Nephron (organoid): ENCODE data around the gene TSPAN2.

ENCODE experiments used
- H3K27ac Mint-ChIP-seq, 3 experiments: 2 replicates each; pipeline ENCODE4 v1.8.0; 2020; ENCODE audit warnings: mixed read lengths in 3 of 3, mild to moderate bottlenecking in 2 of 3, moderate library complexity in 1 of 3
- H3K27me3 Mint-ChIP-seq: 2 replicates; pipeline ENCODE4 v1.8.0; 2021; ENCODE audit warnings: low read depth, mild to moderate bottlenecking, moderate library complexity, mixed read lengths
- H3K36me3 Mint-ChIP-seq: 2 replicates; pipeline ENCODE4 v1.8.0; 2020; ENCODE audit warnings: low read depth, mixed read lengths
- H3K4me1 Mint-ChIP-seq: 2 replicates; pipeline ENCODE4 v1.8.0; 2020; ENCODE audit warnings: mixed read lengths
- H3K4me3 Mint-ChIP-seq, 3 experiments: 2 replicates each; pipeline ENCODE4 v1.8.0; 2020; ENCODE audit warnings: mild to moderate bottlenecking in 3 of 3, mixed read lengths in 3 of 3, moderate library complexity in 2 of 3
- H3K9me3 Mint-ChIP-seq: 2 replicates; pipeline ENCODE4 v1.8.0; 2020; ENCODE audit warnings: mixed read lengths
- TF ChIP-seq, protein P1 (sequence below), 3 experiments: fragments of 200-600 bp; sonication (generic); IDR thresholded peaks; one replicate each; pipeline ENCODE4 v1.5.0; 2021; ENCODE audit warnings: antibody characterized with exemption in 3 of 3; ENCODE audit not compliant: unreplicated experiment in 3 of 3

TSPAN2 gene

DNA sequence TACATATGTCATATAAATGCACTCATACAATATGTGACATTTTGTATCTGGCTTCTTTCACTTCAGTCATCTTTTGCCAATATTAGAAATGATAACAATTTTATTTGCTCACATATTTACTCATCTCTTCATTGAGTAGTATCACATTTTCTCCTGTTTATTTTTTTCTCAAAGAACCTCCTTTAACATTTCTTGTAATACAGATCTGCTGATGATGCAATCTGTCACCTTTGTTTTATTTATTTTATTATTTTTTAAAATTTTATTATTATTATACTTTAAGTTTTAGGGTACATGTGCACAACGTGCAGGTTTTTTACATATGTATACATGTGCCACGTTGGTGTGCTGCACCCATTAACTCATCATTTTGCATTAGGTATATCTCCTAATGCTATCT, 75.5 kb downstream of the TSPAN2 start:
- H3K36me3 Mint-ChIP-seq: no peaks in the 10 kb centered on the region
- peaks cover 4% of the 10 kb centered on the region for H3K9me3 Mint-ChIP-seq
- TF ChIP-seq, protein P1, sequence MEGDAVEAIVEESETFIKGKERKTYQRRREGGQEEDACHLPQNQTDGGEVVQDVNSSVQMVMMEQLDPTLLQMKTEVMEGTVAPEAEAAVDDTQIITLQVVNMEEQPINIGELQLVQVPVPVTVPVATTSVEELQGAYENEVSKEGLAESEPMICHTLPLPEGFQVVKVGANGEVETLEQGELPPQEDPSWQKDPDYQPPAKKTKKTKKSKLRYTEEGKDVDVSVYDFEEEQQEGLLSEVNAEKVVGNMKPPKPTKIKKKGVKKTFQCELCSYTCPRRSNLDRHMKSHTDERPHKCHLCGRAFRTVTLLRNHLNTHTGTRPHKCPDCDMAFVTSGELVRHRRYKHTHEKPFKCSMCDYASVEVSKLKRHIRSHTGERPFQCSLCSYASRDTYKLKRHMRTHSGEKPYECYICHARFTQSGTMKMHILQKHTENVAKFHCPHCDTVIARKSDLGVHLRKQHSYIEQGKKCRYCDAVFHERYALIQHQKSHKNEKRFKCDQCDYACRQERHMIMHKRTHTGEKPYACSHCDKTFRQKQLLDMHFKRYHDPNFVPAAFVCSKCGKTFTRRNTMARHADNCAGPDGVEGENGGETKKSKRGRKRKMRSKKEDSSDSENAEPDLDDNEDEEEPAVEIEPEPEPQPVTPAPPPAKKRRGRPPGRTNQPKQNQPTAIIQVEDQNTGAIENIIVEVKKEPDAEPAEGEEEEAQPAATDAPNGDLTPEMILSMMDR (IDR thresholded peaks at IDR 0.05; ENCODE audit: unreplicated experiment in 3 of 3): no peak
- H3K4me1 Mint-ChIP-seq: no peaks in the 10 kb centered on the region
- no peak overlapping the region for H3K27ac Mint-ChIP-seq
- H3K4me3 Mint-ChIP-seq: no peak overlapping the region
- H3K27me3 Mint-ChIP-seq: no peaks in the 10 kb centered on the region

DNA sequence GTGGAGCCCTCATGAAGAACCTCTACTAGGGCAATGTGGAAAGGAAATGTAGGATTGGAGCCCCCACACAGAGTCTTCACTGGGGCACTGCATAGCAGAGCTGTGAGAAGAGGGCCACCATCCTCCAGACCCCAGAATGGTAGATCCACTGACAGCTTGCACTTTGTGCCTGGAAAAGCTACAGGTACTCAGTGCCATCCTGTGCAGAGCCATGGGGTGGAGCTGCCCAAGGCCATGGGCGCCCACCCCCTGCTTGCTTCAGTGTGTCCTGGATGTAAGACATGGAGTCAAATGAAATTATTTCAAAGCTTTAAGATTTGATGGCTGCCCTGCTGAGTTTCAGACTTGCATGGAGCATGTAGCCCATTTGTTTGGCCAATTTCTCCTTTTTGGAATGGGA, 76.9 kb downstream of the TSPAN2 start:
- TF ChIP-seq, protein P1 (IDR thresholded peaks at IDR 0.05; ENCODE audit: unreplicated experiment in 3 of 3): no peak
- no peaks in the 10 kb centered on the region for H3K9me3 Mint-ChIP-seq
- H3K4me1 Mint-ChIP-seq: no peaks in the 10 kb centered on the region
- H3K27ac Mint-ChIP-seq: no peak overlapping the region
- H3K36me3 Mint-ChIP-seq: no peaks in the 10 kb centered on the region
- H3K4me3 Mint-ChIP-seq: no peak overlapping the region
- H3K27me3 Mint-ChIP-seq: no peaks in the 10 kb centered on the region

DNA sequence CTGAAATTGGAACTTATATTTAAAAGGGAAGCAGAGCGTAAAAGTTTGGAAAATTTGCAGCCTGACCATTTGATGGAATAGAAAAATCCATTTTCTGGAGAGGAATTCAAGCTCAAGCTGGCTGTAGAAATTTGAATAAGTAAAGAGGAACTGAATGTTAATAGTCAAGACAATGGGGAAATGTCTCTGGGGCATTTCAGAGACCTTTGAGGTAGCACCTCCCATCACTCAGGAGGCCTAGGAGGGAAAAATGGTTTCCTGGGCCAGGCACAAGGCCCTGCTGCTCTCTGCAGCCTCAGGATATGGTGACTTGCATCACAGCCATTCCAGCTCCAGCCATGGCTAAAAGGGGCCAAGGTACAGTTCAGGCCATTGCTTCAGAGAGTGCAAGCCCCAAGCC, 77.3 kb downstream of the TSPAN2 start:
- Mint-ChIP-seq H3K9me3 (no peaks in the 10 kb centered on the region), H3K27ac (no peak overlapping the region), H3K4me1 (no peaks in the 10 kb centered on the region), H3K27me3 (no peaks in the 10 kb centered on the region), H3K36me3 (no peaks in the 10 kb centered on the region), H3K4me3 (no peak overlapping the region)
- TF ChIP-seq, protein P1 (IDR thresholded peaks at IDR 0.05; ENCODE audit: unreplicated experiment in 3 of 3): no peak

DNA sequence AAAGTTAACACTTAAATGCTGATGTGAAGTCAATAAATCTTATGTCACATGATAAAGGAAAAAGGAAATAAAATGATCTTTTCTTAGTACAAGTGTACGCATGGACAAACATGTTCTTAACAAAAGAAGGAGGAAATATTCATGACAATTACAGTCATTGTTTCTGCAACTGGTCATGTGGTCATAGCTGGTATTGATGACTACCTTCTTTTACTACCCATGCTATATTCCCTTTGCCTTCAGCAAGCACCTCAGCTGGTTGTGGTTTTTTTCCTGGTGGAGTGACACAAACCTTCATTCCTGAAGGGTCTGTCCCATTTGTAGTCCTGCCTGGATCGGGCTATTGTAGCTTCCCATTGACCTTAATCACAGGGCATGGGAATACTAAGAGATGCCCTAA, 83.1 kb downstream of the TSPAN2 start:
- TF ChIP-seq, protein P1 (IDR thresholded peaks at IDR 0.05; ENCODE audit: unreplicated experiment in 3 of 3): no peak
- no peaks in the 10 kb centered on the region for H3K4me1 Mint-ChIP-seq
- H3K9me3 Mint-ChIP-seq: no peaks in the 10 kb centered on the region

More for the DNA sequence above, 83.1 kb downstream of the TSPAN2 start:
- no peak overlapping the region for H3K4me3 Mint-ChIP-seq
- H3K27ac Mint-ChIP-seq: no peak overlapping the region
- H3K27me3 Mint-ChIP-seq: no peaks in the 10 kb centered on the region
- no peaks in the 10 kb centered on the region for H3K36me3 Mint-ChIP-seq
